Right kidney (tissue), 1 donor: ENCODE measurements around the gene ARHGAP4.

Experiments
- DNase-seq: peaks from one replicate; pipeline ENCODE4 v3.0.0-alpha.2; 2016

Gene ARHGAP4

DNA sequence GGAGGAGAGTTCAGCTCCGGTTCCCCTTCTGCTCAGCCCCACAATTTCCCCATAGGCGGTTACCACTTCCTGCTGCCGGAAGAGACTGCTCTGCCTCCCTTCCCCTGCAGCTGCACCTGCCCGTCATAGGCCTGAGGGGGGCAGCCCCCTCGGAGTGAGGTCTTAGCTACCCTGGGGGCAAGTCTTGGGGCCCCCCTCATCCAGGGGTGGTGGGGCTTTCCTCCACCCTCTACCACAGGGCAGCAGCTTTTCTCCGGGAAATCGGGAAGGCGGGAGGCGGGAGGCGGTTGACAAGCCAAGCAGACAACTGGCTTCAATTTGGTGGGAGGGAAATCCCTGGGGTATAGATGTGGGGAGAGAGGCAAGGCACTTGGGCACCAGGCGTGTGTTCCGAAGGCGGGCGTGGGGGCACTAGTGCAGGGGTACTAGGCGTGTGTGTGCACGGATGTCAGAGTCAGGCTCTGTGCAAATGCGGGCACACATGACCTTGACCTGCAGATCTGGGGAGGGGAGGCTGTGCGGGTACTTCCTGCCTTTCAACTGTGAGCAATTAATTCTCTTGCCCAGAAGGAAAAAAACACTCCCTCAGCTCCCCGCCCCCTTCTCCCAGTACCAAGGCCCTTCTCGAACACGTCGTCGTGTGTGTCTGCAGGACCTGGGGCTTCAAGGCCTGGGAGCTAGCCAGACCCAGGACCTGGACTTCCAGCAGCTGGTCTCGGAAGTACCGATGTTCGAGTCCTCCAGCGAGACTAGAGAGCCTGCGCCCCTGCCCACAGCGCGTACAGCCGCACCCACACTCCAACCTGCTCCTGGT, 1.0 kb upstream of the ARHGAP4 start:
- DNase-seq = peak; percentile 61

DNA sequence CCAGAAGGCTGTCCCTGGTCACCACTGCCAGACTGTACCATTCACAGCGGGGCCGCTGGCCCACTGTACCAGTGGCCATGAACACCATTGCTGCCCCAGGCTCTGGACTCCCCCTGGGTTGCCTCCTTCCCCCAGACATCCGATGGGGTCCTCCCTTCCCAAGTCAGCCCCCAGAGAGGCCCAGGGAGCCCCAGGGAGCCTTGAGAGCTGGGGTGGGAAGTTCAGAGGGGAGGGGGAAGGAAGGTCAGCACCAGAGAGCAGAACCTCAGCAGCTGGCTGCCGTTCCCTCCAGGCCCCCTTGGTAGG, 441 bp upstream of the ARHGAP4 start:
- no peak for DNase-seq

DNA sequence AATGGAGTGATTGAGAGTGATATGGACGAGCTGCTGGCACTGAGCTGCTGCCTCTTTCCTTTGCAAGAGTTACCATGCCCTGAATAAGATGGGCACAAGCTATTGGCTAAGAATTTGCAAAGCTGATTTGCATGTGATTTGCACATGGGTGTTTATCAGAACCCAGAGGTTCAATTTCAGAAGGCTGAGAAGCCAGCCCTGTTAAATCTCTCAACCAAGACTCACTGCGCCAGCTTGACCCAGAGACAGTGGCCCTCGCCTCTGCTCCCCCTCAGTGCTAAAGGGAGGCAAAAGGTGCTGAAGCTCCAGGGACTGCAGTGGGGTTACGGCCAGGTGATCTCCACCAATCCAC, 701 bp downstream of the ARHGAP4 start:
- no peak for DNase-seq

DNA sequence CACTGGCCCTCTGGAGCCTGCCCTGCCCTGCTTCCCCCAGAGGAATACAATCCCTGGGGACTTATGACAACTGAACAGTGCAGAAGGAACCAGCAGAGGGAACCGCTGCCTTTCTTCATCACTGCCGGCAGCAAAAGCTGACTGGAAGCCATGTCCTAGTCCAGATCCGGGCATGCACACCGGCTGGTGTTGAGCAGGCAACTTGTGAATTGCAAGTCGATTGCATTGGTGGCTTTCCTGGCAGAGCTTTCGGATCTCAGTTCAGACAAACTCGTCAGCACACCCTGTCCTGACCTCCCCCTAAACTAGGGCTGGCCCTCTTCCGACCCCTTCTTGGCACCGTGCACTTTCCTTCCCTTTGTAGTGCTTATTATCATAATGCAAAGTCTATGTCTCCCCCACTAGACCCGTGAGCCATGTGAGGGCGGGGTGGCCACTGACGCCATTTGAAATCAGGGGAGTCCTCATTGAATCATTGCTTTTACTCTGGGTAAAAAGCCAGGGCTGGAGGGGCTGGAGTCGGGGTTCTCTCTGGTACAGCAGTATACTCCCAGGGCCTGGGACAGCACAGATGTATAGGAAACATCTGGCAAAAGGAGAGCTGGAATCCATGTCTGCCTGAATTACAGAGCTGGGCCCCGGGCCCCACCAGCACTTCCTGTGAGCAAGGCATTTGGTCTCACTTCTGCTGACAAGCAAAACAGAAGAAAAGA, 1.8 kb downstream of the ARHGAP4 start:
- no peak for DNase-seq

DNA sequence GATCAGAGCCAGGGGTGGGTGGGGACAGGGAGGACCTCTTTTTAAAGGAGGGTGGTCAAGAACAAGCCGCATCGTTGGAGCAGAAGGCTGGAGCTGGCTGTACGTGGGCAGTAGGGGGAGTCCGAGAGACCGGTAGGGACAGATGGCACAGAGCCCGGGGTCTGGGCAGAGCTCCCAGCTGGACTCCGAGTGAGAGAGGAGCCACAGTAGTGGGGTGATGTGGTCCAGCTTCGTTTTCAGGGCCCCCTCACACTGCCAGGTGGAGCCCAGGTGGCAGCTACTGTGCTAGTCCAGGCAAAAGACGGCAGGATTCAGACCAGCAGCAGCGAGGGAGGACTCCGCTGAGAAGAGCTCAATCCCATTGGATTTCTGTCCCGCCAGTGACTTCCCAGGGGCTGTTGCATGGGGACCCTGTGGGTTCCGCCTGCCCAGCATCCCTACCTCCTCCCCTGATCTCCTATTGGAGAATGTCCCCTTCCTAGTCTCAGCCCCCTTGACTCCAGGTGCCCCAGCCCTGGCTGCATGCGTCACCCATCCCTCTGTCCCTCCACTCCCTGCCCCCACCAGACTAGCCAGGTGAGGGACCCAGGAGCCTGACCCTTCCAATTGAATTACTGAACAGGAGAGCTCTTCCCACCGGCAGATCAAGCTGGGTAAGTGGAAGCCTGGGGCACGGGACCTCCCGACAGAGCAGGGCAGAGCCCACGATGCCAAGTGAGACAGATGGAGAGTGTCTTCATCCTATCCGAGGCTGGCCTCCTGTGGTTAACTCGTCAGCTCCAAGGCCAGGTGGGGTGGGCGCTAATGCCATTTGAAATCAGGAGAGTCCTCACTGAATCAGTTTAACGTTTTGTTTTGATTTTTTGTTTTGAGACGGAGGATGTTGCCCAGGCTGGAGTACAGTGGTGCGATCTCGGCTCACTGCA, 2.9 kb downstream of the ARHGAP4 start:
- DNase-seq = no peak

DNA sequence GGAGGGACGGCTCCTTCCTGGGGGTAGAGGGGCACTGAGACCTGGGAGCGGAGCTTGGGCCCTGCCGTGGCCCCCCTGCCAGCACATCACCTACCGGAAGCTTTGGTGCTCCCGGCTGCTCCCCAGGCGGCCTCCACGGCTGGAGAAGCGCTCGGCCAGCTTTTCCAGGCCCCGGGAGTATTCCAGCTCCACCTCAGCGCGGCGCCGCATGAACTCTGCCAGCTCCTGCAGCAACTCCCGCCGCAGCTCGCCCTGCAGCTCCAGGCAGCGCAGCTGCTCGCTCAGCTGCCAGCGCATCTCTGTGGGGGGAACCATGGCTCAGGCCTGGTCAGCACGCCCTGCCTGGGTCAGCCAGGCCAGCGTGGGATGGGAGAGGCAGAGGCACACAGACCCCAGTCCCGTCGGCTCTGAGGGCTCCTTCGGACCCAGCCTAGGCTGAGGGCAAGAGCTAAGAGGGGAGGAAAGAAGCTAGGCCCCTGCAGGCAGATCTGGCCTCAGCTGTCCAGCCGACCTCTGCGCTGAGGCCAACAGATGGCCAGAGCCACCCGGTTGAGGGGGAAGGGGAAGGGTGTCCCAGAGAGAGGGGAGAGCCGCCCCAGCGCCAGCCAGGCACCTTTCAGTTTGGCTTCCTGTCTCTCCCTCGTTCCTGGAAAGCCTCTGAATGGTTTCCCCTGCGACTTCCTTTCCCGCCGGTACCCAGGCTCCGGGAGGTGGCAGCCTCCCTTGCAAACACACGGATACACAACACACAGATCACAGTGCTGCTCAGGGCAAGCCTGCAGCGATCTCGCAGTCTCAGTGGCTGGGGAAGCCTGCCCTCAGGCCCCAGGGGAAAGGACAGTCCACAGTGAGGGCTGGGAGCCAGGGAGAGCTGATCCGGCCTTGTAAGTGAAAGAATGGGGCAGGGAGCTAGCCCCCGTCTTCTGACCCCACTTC, 4.3 kb downstream of the ARHGAP4 start:
- peak; percentile 54 for DNase-seq

DNA sequence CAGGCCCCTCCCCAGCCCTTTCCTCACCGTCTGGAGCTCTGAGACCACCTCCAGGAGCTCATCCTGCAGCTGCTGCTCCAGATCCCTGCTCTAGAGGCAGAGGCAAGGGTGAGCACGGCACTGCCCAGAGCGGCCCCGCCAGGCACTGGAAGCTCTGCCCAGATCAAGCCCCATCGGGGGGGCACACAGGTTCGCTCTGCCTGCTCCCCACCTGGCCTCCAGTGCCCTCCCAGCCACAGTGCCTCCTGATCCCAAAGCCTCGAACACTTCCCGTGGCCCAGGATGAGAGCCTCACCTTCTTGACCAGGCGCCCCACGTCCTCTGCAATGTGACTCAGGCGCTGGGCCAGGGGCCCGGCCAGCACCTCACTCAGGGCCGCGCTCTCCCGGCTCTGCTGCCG, 5.0 kb downstream of the ARHGAP4 start:
- DNase-seq = no peak

DNA sequence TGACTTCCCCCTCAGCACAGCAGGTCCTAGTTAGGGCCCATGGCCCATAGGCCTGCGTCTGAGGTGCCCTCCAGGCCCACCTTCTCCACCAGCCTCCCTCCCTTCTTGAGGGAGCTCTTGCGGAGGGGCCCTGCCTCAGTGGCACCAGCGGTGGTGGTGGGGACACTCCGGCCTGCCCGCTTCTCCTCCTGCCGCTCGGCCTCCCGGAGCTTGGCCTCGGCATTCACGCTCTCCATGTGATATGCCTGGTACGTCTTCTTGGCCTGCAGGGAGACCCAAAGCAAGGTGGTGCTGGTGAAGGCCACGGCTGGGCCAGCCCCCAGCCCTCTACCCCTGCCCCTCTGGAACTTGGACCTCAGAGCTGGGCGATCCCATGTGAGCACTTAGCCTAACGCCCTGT, 5.5 kb downstream of the ARHGAP4 start:
- no peak for DNase-seq

DNA sequence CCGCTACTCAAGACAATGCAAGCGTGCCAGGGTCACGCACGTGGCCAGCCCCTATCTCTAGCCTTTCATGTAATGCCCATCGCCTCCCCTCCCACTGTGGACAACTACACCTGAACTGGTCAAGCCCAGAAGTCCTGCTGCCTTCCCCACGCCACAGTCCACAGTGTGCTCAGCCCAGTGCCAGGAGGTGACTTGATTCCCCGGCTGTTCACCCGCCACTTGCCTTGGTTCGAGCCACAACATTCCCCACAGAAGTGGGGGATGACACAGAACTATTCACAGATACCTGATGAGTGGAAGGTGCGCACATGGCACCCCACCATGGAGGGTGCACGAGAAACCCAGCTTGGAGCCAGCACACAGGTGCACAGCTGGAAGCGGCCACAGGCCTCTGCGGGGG, 6.8 kb downstream of the ARHGAP4 start:
- DNase-seq = no peak

DNA sequence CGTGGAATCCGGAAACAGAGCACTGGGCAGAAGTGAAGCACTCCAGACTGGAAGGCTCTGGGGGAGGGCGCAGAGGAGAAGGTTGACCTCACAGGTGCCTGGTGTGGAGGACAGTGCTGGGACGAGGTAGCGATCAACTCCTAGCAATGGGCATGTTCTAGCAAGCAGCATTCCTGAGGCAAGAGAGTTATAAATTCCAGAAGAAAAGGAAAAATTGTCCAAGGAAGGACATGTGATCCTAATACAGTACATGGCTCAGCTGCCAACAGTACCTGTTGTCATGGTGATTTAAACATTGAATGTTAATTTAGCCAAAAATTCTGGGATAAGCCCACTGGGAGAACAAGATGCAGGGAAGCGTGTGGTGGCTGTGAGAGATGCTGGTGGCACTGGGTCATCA, 8.2 kb downstream of the ARHGAP4 start:
- no peak for DNase-seq

DNA sequence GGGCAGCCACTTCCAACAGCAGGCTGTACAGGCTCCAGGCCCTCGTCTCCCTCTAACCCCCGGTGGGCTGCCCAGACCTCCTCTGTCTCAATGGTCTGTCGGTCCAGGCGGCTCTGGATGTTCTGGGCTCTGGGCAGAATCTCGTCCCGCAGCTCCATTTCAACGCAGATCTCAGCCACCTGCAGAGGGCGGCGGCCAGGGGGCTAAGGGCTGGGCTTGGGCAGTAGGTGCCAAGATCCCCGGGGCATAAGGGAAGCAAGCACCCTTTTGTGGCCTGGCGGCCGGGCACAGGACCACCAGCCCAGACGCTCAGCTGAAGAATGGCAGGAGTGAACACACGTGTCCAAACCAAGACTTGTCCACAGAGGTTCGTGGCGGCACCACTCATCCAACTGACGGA, 12.4 kb downstream of the ARHGAP4 start:
- DNase-seq = no peak

DNA sequence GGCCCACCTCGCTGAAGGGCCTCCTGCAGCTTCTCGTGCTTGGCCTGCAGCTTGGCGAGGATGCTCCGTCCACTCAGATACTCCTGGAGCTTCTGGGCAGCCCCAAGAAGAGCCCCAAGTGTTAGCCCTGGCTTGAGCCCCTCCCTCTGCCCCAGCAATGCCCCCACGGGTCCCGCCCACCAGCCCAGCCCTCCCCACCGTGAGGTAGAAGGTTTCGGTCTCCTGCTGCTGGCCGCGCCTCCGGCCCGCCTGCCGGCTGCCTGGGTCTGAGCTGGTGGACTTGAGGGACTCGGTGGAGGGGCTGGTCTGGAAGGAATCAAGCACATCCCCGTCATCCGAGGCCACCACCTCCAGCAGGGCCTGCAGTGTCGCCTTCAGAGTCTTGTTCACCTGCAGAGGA, 12.9 kb downstream of the ARHGAP4 start:
- DNase-seq = no peak

DNA sequence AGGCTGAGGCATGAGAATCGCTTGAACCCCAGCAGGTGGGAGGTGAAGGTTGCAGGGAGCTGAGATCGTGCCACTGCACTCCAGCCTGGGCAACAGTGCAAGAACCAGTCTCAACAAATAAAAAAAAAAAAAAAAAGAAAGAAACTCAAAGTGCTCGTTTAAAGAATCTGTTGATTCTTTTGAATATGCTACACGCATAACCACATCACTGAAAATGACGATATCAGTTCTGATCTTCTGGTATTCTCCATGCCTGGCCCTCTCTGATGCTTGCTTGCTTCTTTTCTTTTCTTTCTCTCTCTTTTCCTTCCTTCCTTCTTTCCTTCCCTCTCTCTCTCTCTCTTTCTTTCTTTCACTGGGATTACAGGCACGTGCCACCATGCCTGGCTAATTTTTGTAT, 14.3 kb downstream of the ARHGAP4 start:
- no peak for DNase-seq

DNA sequence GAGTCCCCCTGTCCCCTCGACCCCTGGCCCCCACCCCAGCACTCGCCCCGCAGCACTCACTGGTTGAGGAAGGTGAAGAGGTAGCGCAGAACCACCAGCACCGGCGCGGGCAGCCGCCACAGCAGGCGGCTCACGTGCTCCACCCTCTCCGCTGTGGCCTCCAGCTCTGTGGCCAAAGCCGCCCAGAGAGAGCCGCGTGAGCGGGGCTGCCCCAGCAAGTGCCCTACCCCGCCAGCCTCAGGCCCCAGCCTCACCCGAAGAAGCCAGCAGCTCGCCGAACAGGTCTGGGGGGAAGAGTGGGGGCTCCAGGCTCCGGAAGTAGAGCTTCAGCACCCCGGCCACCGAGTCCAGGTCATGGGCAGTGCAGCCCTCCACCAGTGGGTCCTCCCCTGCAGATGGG, 15.6 kb downstream of the ARHGAP4 start:
- no peak for DNase-seq

DNA sequence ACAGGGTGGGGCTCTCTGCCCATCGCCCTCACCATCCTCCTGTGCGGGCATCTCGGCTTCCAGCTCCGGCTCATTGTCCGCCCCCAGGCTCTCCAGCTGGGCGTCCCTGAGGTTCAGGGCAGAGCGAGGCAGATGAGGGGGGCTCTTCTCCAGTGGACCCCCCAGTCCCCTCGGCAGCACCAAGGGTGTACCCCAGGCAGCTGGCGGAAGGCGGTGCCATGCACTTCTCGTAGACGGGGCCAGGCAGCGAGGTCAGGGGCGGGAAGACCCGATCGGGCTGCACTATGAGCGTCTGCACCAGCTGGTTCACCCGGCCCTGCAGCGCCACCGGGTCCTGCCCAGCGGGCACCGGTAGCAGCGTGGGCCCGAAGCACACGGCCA, 16.1 kb downstream of the ARHGAP4 start:
- no peak for DNase-seq

DNA sequence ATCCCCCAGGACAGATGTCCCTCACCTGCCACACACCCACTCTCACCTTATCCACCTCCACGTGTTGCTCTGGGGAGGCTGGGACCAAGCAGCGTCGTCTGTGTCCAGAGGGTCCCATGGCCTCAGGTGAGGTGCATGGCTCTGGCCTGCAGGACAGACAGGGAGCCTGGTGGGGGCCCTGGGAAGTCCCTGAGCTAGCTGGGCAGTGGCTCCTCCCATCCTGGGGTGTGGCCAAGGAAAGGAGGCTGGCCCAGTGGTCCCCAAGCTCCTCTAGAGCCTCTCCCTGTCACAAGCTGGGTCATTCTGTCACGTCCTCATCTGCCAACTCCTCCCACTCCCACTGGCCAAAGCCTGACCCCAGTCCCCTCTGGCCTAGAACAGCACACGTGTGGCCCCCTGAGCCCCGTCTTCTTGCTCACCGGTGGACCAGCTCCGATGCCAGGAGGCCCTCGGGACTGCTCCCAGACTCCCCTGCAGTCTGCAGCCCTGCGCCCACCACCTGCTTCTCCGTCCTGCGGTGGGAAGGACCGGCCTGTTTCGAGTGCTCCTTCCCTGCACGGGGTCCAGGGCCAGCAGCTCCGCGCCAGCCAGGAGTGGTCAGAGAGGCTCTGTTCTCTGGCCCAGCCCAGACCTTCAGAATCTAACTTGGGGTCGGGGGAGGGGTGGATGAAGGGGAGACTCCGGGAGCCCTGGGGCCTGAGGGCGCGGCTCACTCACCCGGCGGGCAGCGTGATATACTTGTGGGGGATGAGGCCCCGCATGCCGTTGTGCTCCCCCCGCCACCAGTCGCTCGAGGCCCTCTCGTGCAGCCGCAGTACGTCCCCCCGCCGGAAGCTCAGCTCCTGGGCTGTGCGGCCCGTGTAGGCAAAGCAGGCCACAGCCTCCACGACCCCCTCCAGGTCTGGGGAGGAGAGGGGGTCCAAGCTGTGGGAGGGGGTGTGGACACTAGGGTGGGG, 16.8 kb downstream of the ARHGAP4 start:
- DNase-seq = no peak

DNA sequence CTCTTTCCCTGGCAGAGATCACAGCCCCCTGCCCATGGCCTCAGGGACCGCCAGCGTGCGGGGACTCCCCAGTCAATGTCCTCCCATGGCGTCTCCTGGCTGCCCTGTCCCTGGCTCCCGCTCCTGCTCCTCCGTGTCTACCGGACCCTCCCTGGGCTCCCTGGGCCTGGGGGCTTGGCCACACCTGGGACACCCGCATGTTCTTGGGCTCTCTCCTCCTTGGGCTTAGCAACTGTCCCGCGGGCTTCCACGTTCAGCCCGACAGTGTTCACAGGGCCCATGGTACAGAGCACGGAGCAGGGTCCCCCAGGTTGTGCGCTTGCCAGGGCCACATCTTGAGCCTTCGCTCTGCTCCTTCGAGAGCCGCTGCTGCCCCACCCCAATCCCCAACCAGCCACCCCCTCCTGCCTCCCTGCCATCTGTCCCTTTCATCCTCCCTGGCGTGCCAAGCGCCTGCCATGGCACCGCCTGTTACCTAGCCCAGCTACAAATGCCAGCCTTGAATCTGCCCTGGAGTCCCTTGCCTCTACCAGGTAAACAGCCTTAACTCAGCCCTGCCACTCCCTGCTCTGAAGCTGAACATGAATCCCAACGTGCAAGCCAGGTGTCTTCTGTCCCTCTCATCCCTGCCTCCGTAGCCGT, 17.7 kb downstream of the ARHGAP4 start:
- DNase-seq = no peak

DNA sequence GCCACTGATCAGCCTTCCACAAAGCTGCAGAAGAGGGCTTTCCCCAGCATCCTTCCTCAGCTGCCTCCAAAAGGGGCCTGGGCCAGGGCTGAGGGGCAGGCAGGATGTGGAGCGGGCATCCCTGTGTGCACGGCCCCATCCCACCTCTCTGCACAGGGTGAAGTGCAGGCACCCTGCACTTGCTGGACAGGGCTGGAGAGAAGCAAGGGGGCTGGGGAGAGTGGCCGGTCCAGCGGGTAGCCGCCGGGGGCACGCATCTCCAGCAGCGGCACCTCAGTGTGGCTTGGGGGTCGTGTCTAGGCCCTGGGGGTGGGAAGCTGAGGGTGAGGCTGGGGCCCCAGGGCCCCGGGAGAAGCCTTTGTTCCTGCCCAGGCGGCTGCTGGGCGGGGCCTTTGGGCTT, 18.6 kb downstream of the ARHGAP4 start:
- no peak for DNase-seq

DNA sequence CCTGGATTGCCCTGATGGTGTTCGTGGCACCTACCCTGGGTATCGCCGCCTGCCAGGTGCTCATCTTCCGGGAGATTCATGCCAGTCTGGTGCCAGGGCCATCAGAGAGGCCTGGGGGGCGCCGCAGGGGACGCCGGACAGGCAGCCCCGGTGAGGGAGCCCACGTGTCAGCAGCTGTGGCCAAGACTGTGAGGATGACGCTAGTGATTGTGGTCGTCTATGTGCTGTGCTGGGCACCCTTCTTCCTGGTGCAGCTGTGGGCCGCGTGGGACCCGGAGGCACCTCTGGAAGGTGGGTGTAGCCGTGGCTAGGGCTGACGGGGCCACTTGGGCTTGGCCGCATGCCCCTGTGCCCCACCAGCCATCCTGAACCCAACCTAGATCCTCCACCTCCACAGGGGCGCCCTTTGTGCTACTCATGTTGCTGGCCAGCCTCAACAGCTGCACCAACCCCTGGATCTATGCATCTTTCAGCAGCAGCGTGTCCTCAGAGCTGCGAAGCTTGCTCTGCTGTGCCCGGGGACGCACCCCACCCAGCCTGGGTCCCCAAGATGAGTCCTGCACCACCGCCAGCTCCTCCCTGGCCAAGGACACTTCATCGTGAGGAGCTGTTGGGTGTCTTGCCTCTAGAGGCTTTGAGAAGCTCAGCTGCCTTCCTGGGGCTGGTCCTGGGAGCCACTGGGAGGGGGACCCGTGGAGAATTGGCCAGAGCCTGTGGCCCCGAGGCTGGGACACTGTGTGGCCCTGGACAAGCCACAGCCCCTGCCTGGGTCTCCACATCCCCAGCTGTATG, 19.7 kb downstream of the ARHGAP4 start:
- no peak for DNase-seq
